Medulla oblongata (tissue), 1 donor: ENCODE measurements around the gene SNAP29.
A peak's percentile ranks its signal among the peaks of the same experiment; 100 is the strongest.
"Not testable (repeated sequence)": the region's sequence is repeated elsewhere in the genome, so short reads cannot be mapped to it uniquely, and the experiment has no call there.

Source experiments
- DNase-seq: peaks from one replicate; pipeline ENCODE4 v3.0.0-alpha.2; 2015; ENCODE audit errors: extremely low spot score

SNAP29 gene

GRCh38 chr22:20834725-20835124 lies 24.1 kb upstream of the SNAP29 start:
- DNase-seq = no peak

GRCh38 chr22:20836987-20837823 lies 21.6 kb upstream of the SNAP29 start:
- DNase-seq = no peak

- not testable (repeated sequence) for DNase-seq
Measured at GRCh38 chr22:20839354-20839753, 19.5 kb upstream of the SNAP29 start.

GRCh38 chr22:20839837-20840645 lies 18.8 kb upstream of the SNAP29 start:
- DNase-seq = no peak

GRCh38 chr22:20840646-20841371 lies 18.0 kb upstream of the SNAP29 start:
- no peak for DNase-seq

- no peak for DNase-seq
Measured at GRCh38 chr22:20843501-20843900, 15.3 kb upstream of the SNAP29 start.

GRCh38 chr22:20844055-20845037 lies 14.5 kb upstream of the SNAP29 start:
- no peak for DNase-seq

GRCh38 chr22:20847318-20847822 lies 11.4 kb upstream of the SNAP29 start:
- no peak for DNase-seq

- DNase-seq = no peak
Measured at GRCh38 chr22:20852076-20852475, 6.7 kb upstream of the SNAP29 start.

- DNase-seq = no peak
Measured at GRCh38 chr22:20852503-20852902, 6.3 kb upstream of the SNAP29 start.

- DNase-seq = no peak
Measured at GRCh38 chr22:20853236-20853660, 5.6 kb upstream of the SNAP29 start.

- DNase-seq = no peak
Measured at GRCh38 chr22:20857247-20857643, 1.6 kb upstream of the SNAP29 start.

- peak; percentile 72 for DNase-seq
Measured at GRCh38 chr22:20857838-20858614, 781 bp upstream of the SNAP29 start.

- DNase-seq = peak; percentile 11
Measured at GRCh38 chr22:20859615-20860014, 808 bp downstream of the SNAP29 start.

- no peak for DNase-seq
Measured at GRCh38 chr22:20862540-20862939, 3.7 kb downstream of the SNAP29 start.

- DNase-seq = no peak
Measured at GRCh38 chr22:20863366-20863765, 4.6 kb downstream of the SNAP29 start.

- DNase-seq = no peak
Measured at GRCh38 chr22:20864186-20864908, 5.5 kb downstream of the SNAP29 start.

- no peak for DNase-seq
Measured at GRCh38 chr22:20865331-20865730, 6.5 kb downstream of the SNAP29 start.

GRCh38 chr22:20865875-20866445 lies 7.2 kb downstream of the SNAP29 start:
- DNase-seq = no peak
